Kidney epithelial cell (primary cell): Measurements from ENCODE around the gene SHISA6. TPM values are rescaled to one million over a fixed set of nuclear protein-coding genes. Genes with fewer than 3 reads are reported as not detected.

Experiments
- DNase-seq: peaks from one replicate; pipeline ENCODE4 v3.0.0-alpha.2; 2010; ENCODE audit warnings: low read depth
- H3K27me3 ChIP-seq: 2 replicates; pipeline ENCODE4 v1.6.0; 2011; ENCODE audit warnings: low read length; ENCODE audit not compliant: control insufficient read depth, insufficient read depth
- H3K36me3 ChIP-seq: 2 replicates; pipeline ENCODE4 v1.5.1; 2011; ENCODE audit warnings: low read length; ENCODE audit not compliant: control insufficient read depth, insufficient read depth
- H3K4me3 ChIP-seq: 2 replicates; pipeline ENCODE4 v1.5.1; 2011; ENCODE audit warnings: low read depth, mild to moderate bottlenecking, control low read depth, low read length
- total RNA-seq: library from RNA; depleted of rRNA; stranded (reverse); fragments of >200 nt; gene quantifications from 2 replicates; pipeline ENCODE4 v1.2.3, GENCODE V29; 2015
- TF ChIP-seq, protein P1 (sequence below): IDR thresholded peaks from 2 replicates; pipeline ENCODE4 v1.5.1; 2011; ENCODE audit warnings: mild to moderate bottlenecking, moderate library complexity, low read length, control low read depth, inconsistent platforms; ENCODE audit not compliant: insufficient read depth, poor library complexity, severe bottlenecking

SHISA6 gene
- total RNA-seq, 1 donor from 2014 or later = 0.71 TPM

DNA sequence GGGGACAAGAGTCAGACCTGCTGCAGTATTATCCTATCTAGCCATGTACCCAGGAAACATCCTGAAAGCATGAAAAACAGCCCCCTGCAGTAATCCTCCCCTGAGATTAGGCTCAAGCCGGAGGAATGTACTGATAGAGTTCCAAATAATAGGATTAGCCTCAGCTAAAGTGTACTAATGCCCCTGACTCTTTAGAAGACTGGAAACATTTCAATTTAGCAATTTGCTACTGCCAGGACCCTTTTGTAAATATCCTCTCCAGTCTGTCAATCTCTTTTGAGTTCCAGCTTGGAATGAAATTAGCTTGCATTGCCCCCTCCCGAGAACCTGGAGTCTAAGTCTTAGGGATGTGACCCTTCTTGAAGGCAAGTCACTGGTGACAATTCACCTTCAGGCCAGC lies 246.5 kb downstream of the SHISA6 start:
- no peaks in the 10 kb centered on the region for H3K27me3 ChIP-seq
- no peaks in the 10 kb centered on the region for H3K36me3 ChIP-seq
- no peak overlapping the region for H3K4me3 ChIP-seq
- DNase-seq = no peak
- TF ChIP-seq, protein P1, sequence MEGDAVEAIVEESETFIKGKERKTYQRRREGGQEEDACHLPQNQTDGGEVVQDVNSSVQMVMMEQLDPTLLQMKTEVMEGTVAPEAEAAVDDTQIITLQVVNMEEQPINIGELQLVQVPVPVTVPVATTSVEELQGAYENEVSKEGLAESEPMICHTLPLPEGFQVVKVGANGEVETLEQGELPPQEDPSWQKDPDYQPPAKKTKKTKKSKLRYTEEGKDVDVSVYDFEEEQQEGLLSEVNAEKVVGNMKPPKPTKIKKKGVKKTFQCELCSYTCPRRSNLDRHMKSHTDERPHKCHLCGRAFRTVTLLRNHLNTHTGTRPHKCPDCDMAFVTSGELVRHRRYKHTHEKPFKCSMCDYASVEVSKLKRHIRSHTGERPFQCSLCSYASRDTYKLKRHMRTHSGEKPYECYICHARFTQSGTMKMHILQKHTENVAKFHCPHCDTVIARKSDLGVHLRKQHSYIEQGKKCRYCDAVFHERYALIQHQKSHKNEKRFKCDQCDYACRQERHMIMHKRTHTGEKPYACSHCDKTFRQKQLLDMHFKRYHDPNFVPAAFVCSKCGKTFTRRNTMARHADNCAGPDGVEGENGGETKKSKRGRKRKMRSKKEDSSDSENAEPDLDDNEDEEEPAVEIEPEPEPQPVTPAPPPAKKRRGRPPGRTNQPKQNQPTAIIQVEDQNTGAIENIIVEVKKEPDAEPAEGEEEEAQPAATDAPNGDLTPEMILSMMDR = no peak

DNA sequence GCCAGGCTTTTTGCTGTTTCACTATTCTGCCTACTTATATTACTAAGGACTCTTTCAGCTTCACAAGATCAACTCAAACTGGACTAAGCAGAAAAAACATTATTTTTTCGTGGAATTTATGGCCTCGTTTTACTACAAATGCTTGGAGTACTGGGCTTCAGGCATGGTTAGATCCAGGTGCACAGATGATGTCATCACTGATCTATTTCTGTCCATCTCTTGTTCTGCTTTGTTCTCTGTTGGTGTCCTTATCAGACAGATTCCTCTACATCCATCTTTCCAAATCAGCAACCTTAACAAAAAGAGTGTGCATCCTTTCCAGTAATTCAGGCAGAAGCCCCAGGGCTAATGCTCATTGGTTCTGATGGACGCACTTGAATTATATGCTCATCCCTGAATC lies 247.4 kb downstream of the SHISA6 start:
- TF ChIP-seq, protein P1 = no peak
- DNase-seq = no peak
- Histone ChIP-seq H3K36me3 (no peaks in the 10 kb centered on the region), H3K27me3 (no peaks in the 10 kb centered on the region), H3K4me3 (no peak overlapping the region)

DNA sequence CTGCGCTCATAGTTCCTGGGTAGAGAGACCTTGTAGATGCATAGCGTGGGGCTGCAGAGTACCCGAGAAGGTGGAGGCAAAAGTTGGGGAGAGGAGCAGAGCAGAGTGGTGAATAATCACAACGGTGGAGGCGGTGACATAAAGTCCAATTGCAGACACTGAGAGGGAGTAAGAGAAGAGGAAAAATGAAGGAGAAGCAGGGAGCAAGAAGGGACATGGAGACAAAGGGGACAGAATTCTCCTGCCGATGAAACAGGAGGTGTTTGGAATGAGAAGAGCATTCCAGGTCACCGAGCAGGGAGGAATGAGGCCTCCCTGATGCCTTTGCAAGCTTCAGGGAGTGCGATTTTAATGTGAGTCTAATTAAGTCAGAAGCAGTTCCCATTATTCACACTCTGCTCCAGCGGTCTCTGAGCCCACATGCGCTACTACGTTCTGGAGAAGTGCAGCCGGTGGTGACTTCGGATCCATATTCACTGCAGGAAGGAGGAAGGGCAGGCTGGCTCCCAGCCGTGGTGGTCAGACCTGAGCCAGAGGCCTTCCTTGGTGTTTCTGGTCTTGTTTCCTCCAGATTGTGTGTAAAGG lies 249.2 kb downstream of the SHISA6 start:
- TF ChIP-seq, protein P1 = no peak
- Histone ChIP-seq H3K4me3 (no peak overlapping the region), H3K36me3 (no peaks in the 10 kb centered on the region), H3K27me3 (no peaks in the 10 kb centered on the region)
- DNase-seq = no peak

DNA sequence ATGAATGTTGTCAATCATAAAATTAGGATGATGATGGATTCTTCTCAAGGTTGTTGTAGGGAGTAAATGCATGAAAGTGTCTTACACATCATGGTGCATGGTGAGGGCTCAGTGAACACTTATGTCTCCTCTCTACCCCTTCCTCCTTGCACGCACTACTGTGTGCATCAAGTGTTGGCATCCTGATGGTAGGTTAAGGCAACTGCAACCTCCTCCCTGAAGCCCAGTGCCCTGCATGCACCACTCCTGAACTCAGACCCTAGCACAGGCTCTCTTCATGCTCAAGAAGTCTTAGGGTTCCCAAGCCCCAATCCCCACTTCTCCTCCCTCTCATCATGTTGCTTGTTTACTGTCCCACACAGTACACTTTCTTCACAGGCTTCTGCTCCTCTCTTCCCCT lies 251.5 kb downstream of the SHISA6 start:
- no peak overlapping the region for H3K4me3 ChIP-seq
- H3K27me3 ChIP-seq = no peaks in the 10 kb centered on the region
- TF ChIP-seq, protein P1 = no peak
- H3K36me3 ChIP-seq = no peaks in the 10 kb centered on the region
- DNase-seq = no peak

DNA sequence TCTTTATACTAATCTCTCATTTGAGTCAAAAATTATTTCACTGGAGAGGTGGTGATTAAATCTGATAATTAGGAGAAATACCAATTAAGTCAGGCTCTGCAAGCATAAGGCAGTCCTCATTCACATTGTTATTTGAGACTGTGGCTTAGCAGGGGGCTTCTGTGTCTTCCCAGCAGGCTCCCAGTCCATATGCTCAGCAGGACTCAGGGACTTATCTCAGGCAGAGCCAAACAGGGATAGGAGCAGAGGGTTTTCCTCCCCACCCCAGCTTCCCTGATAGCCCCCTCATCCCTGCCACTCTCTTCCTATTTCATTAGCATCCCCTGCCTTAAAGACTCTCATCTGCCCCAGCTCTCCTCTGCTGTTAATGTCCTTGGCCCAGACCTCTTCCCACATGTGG lies 252.9 kb downstream of the SHISA6 start:
- no peak for DNase-seq
- TF ChIP-seq, protein P1 = no peak
- H3K4me3 ChIP-seq = no peak overlapping the region
- no peaks in the 10 kb centered on the region for H3K27me3 ChIP-seq
- no peaks in the 10 kb centered on the region for H3K36me3 ChIP-seq

DNA sequence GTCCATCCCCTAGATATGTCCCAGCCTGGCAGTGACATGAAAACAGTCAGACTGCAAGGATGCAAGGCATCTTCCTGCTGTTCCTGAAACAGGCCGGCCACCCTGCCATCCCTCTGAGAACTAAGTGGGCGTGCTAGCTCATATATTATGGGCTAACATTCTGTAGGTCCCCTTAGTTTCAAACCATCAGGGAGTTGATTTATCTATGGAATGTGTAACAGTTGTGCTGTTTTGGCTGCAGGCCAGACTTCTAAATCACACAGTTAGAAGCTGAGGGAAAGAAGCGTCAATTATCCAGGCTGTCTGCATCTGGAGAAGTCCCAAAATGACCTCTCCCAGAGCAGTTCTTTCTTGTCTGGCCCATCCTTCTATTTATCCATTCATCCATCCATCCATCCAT lies 254.6 kb downstream of the SHISA6 start:
- TF ChIP-seq, protein P1 = no peak
- no peaks in the 10 kb centered on the region for H3K27me3 ChIP-seq
- H3K4me3 ChIP-seq = no peak overlapping the region
- no peaks in the 10 kb centered on the region for H3K36me3 ChIP-seq
- no peak for DNase-seq
